HG02588 (cell line): ENCODE results near the gene PSMD4.

Experiments
- ATAC-seq: cut with Tn5 transposase; IDR thresholded peaks from one replicate; pipeline ENCODE4 v1.9.1; 2021; ENCODE audit warnings: mild to moderate bottlenecking, moderate library complexity; ENCODE audit not compliant: unreplicated experiment

Gene PSMD4

DNA sequence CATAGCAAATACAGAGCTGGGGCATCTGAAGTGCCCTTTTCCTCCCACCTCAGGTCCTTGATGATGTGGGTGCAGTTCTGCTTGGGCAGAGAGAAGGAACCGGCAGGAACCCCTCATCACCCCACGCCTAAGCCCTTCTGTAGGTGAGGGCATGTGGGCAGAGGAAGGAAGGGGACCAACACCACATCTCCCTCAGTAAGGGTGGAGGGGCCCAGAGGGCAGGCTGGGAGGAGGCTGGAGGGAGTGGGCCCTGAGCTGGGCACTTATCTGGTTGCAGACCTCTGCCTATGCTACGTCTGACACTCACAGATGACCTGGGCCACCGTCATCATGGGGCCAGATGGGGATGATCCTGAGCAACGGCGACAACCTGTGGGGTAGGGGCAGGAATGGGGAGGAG is 38.6 kb downstream of the PSMD4 start:
- no peak for ATAC-seq

DNA sequence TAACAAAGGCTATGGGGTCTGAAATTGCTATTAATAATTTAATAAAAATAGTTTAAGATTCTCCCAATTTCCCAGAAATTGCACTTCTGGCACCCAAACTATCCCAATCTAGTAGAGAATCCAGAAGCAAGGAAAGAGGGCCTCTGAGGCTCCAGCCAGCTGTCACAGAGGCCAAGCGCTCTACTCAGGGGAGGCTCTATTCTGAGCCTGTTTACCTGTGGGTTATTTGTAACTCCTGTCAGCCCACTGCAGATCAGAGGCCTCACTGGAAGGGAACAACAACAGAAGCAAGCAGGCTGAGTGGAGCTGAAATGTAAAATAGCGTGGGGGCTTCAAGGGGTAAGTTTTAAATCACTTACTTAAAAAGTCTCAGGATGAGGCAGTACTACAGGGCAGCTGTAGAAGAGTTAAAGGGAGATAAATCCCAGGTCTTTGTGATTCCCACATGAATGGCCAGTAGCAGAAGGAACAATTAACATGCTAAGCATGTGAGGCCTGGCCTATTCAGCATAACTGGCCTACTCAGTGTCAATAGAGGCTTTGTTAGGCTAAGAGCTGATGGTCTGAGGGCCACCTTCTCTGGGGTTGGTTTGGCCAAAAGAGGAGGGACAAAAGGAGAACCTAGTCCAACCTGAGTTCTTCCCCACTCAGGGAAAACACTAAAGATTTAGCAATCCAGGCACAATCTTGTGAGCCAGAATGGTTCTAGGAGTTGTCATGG is 40.4 kb downstream of the PSMD4 start:
- ATAC-seq, result no peak

DNA sequence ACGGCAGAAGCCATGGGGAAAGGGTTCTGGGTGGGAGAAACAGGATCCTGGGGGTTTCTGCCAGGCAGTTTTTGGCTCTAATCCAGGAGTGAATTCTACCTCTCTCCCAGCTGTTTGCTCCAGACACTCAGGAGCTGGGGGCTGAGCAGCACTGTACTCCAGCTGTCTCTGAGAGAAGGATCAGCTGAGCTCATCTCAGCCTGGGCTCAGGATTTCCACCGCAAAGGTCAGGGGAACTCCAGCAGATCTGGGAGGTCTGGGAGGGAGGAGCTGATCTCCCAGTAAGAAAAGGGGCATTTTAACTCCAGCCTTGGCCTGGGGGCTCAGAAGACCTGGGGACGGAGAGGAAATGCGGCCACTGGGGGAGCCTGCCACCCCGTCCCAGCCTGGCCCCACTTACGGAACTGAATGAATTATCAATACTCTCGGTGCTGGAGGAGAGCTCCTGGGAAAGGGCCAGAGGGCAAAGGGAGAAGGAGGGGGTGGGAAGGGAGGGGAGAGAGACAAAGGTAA is 55.3 kb downstream of the PSMD4 start:
- ATAC-seq, result no peak

DNA sequence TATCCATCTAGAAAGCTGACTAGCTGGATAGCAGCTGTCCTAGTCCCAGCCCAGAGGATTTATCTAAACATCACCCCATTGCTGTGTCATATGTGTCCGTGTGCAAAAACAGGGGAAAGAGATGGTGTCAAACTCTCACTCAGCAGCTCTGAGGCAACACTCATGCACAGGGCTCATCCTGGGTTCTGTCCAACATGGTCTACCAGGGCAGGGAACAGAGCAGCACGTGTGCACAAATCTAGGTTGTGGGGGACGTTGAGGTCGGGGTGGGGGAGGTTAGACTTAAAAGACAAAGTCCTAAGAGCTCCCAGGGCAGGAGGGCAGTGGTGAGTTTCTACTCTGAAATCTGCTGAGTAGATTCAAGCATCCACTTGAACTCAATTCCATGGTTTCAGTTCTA is 56.5 kb downstream of the PSMD4 start:
- no peak for ATAC-seq

DNA sequence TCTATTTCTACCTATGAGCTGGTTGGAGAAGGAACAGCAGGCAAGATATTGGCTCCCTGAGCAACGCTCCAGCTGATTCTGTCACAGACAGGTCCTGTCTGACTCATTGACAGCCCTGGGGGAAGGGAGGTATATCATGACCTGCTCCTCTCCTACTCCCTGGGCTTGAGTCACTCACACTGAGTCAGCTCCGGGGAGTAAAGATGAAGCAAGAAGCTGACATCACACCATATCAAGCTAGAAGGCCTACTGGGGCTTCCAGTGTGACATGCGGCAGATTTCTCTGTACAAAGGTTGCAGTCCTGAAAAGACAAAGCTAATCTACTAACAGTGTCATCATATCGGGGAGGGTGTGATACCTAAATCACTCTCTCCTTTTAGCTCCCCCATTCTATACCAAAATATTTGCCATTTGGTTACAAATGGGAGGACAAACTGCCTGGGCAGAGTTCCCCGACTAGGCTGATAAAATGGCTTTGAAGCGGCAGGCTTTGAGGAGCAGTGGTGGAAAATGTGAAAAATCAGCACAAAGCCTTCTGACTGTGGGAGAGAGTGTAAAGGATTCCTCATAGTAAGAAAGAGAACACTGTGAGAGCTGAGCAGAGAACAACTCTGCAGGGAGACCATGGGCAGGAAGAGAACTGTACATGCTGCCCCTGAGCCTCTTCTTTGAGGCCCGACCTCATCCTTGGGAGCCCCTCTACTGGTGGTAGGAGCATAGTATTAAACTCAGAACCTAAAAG is 57.2 kb downstream of the PSMD4 start:
- ATAC-seq, result no peak

DNA sequence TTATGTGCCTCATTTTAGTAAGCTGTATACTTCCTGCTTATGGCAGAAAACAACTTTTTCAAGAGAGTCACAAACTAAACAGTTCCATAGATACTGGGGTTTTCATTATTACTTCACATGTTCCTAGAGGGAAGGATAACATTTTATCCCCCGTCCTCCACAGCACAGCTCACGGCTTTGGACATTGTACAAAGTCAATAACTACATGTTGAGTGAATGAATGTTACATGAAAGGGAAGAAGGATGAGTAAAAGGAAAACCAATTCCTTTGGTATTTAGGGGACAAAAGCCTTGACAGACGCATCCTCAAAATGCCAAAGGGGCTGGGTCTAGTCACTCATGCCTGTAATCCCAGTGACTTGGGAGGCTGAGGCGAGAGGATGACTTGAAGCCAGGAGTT is 57.9 kb downstream of the PSMD4 start:
- ATAC-seq, result no peak

DNA sequence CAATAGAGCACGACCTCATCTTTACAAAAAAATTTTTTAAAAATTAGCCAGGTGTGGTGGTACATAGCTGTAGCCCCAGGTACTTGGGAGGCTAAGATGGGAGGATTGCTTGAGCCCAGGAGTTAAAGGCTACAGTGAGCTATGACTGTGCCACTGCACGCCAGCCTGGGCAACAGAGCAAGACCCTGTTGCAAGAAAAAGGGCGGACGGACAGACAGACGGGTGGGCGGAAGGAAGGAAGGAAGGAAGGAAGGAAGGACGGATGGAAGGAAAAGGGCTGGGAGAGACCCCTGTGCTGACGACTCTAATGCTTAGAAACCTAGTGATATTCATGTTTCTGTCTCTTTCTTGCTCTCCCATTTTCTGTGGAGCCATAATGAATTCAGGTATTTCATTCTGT is 58.3 kb downstream of the PSMD4 start:
- ATAC-seq, result no peak

DNA sequence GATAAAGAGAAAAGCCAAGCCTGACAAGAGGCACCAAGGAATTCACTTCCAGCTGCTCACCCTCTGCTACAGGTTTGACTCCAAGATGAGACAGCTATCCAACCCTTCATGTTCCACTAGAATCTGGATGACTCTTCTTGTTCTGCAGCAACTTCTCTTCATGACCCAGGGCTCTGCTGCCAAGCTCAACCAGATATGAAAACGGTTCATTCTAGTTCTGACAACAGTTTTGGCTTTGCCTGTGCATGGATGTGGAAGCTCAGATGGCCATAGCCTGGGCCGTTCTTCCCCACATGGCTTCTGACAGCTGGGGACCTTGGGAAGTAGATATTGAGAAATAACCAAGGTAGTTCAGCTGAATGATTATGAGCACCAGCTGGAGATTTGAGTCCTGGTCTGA is 59.0 kb downstream of the PSMD4 start:
- no peak for ATAC-seq

DNA sequence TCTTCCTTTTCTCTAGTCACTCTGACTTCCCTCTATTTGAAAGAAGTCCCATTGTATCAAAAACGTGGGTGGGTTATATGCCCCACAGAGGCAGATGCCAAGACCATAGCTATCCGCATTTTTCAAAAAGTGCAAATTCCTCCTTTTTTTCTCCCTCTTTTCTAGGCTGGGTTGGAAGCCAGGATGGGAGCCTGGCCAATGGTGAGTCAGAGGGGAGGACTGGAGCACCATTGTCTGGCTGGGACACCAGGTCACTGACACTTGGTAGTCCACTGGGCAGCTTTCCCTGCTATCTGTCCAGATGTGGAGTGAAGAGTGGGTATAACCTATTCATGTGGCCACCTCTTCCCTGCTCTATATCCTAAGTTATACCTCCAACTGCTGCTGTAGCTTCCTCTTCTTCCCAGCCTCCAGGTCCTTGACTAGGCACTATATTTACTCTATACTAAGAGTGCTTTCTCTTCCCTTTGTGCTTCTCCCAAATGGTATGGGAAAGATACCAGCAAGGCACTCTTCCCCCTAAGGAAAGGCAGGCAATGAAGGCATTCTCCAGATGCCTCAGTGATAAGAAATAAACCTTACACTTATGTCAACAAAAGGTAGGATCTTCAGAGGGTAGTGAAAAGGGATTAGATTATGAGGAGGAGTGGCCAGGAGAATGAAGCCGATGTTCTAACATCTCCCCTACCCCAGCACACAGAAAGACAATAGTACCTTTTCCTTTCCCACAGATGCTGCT is 59.8 kb downstream of the PSMD4 start:
- no peak for ATAC-seq

DNA sequence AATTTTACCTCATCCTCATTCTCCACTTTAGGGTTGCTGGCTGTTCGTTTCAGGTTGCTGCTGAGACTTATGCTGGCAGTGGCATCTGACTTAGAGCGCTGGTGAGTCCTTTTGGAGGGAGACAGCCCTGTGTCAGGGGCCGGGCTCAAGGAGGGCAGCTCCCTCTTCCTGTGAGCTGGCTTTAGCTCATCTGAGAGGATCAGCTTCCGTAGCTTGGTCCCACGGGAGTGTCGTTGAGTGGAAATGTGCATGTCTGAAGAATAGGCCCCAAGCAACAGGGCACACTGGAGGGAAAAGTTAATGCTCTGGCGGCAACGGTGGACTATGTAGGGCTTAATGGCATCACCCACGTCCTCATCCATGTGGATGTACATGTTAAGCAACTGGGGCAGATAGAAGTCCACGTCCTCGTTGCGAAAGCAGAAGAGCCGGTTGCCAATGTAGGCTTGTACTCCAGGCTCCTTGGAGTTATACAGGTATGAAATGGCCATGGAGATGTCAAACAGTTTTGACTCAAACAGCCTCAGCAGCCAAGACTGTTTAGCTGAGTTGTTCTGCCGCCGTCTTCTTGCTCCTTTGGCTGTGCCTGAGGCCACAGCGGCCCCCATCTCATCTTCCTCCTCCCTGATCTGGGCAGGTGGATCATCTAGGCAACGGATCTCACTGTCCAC is 61.2 kb downstream of the PSMD4 start:
- no peak for ATAC-seq
